Gastrocnemius medialis (tissue), 4 donors: ENCODE measurements around the gene OXCT1.

Experiments used
- POLR2A ChIP-seq, 2 donors: fragments of 450-650 bp; IDR thresholded peaks; one replicate each; pipeline ENCODE4 v1.6.1; 2017; ENCODE audit warnings: antibody characterized with exemption in 2 of 2, mild to moderate bottlenecking in 2 of 2, moderate library complexity in 2 of 2
- TF ChIP-seq, protein P1 (sequence below), 5 experiments: fragments of 450-650 bp in 3 of 5; fragments of 200-600 bp in 2 of 5; sonication (generic) in 2 of 5; IDR thresholded peaks in 4 of 5; conservative IDR thresholded peaks in 1 of 5; 1 replicate in 4 of 5; 2 replicates in 1 of 5; pipeline ENCODE4 v1.5.1; 2016 to 2019; ENCODE audit warnings: antibody characterized with exemption in 5 of 5, mild to moderate bottlenecking in 3 of 5, moderate library complexity in 3 of 5

DNA sequence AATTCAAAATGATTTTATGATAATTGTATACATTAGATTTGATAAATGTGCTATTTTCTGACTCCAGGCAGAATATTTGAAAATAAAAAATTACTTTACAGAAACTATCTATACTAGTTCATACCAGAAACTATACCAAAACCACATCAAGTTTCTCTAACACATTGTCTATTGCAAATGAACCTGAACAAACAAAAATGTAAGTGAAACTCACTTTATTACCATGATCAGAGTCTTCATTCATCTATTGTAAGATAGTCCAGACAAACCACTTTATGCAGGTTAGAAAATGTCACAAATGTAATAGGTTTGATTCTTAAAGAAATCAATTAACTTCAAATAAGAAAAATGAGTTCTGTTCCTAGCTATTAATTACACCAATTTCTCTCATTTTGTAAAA, 99.4 kb downstream of the OXCT1 start:
- TF ChIP-seq, protein P1, sequence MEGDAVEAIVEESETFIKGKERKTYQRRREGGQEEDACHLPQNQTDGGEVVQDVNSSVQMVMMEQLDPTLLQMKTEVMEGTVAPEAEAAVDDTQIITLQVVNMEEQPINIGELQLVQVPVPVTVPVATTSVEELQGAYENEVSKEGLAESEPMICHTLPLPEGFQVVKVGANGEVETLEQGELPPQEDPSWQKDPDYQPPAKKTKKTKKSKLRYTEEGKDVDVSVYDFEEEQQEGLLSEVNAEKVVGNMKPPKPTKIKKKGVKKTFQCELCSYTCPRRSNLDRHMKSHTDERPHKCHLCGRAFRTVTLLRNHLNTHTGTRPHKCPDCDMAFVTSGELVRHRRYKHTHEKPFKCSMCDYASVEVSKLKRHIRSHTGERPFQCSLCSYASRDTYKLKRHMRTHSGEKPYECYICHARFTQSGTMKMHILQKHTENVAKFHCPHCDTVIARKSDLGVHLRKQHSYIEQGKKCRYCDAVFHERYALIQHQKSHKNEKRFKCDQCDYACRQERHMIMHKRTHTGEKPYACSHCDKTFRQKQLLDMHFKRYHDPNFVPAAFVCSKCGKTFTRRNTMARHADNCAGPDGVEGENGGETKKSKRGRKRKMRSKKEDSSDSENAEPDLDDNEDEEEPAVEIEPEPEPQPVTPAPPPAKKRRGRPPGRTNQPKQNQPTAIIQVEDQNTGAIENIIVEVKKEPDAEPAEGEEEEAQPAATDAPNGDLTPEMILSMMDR (IDR thresholded peaks at IDR 0.05 in 4 of 5, conservative IDR thresholded peaks at IDR 0.05 in 1 of 5), result no peak
- TF ChIP-seq POLR2A (IDR thresholded peaks at IDR 0.05), result no peak
